Breast epithelium (tissue), 4 donors: ENCODE data around the gene SPRED2. TPM values are rescaled to one million over a fixed set of nuclear protein-coding genes. Genes with fewer than 3 reads are reported as not detected.

Experiments used
- DNase-seq, 2 donors: peaks; one replicate each; pipeline ENCODE4 v3.0.0-alpha.2; 2019; ENCODE audit warnings: low spot score in 2 of 2
- H3K27ac ChIP-seq, 2 donors: fragments of 200-600 bp; sonication (generic) in 1 of 2; one replicate each; pipeline ENCODE4 v1.5.1; 2016 to 2019; ENCODE audit warnings: mild to moderate bottlenecking in 1 of 2
- H3K27me3 ChIP-seq, 2 donors: fragments of 200-600 bp; sonication (generic) in 1 of 2; one replicate each; pipeline versions ENCODE4 v1.5.1 to v1.6.0; 2017 to 2019; ENCODE audit warnings: control low read depth in 1 of 2, mild to moderate bottlenecking in 1 of 2
- H3K36me3 ChIP-seq: fragments of 200-600 bp; one replicate; pipeline ENCODE4 v1.5.1; 2019
- H3K4me1 ChIP-seq, 2 donors: fragments of 200-600 bp; sonication (generic); one replicate each; pipeline ENCODE4 v1.5.1; 2016 to 2019; ENCODE audit warnings: control low read depth in 1 of 2
- H3K4me3 ChIP-seq, 3 donors: fragments of 200-600 bp; sonication (generic); 1 replicate in 2 of 3; 2 replicates in 1 of 3; pipeline ENCODE4 v1.5.1; 2016 to 2019; ENCODE audit warnings: mild to moderate bottlenecking in 3 of 3, moderate library complexity in 2 of 3
- H3K9me3 ChIP-seq, 2 donors: fragments of 200-600 bp; sonication (generic) in 1 of 2; one replicate each; pipeline ENCODE4 v1.5.1; 2016 to 2019; ENCODE audit warnings: control low read depth in 1 of 2
- POLR2A ChIP-seq: fragments of 450-650 bp; IDR thresholded peaks from one replicate; pipeline ENCODE4 v1.6.1; 2016; ENCODE audit warnings: antibody characterized with exemption, mild to moderate bottlenecking, moderate library complexity
- POLR2AphosphoS5 ChIP-seq, 3 donors: sonication (generic); formaldehyde crosslinking; IDR thresholded peaks; one replicate each; pipeline ENCODE4 v1.6.1; 2017; ENCODE audit warnings: antibody characterized with exemption in 3 of 3
- intact Hi-C: fragments of 100-400 bp; cut with DNase I; formaldehyde crosslinking; loops from one replicate; pipeline ENCODE4 v1.15.1; 2023; ENCODE audit warnings: low total_unique reads
- total RNA-seq, 3 donors: library from RNA; depleted of rRNA; stranded (reverse); fragments of >200 nt; gene quantifications; one replicate each; pipeline ENCODE4 v1.1.0, GENCODE V29; 2016
- TF ChIP-seq, protein P1 (sequence below), 3 donors: fragments of 450-650 bp; IDR thresholded peaks; one replicate each; pipeline ENCODE4 v1.5.1; 2016 to 2017; ENCODE audit warnings: antibody characterized with exemption in 3 of 3, mild to moderate bottlenecking in 3 of 3, moderate library complexity in 3 of 3

SPRED2 gene
- total RNA-seq, 3 donors from 2014 or later, result 14.6 to 25.2 (median 25.2) TPM

DNA sequence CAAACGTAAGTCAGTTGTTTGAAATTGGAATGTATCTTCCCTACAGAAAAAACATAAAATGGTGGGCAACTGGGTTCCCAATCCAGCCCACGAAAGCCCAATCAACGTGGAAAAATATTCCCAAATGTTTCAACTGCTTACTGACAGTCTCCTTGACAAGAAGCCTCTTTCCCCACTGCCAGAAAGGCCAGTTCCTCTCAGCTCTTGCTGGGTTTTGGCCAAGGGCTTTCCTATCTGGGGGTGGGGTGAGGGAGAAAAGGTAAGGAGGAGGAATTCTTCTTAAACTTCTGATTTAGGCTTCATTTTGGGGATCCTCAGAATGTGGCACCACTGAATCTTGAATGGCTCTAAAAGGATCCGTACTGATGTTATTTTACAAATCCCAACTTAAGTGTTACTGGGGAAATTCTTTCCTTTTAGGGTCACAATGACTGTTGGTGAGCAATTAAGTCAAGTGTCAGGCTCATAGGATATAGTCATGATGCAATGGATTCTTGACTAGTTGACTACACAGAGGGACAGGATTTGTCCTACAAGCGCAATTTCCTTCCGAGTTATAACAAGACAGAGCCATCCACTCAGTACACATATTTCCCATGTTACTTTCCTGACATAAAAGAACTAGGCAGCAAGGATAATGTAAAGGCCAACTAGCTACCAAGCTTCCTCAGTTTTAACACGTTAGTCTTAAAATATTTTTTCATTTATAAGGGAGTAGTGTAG is 73.6 kb downstream of the SPRED2 start:
- Histone ChIP-seq H3K4me1 (peaks cover 3 to 5% of the 10 kb centered on the region in 2 donors), H3K9me3 (no peaks in the 10 kb centered on the region), H3K27ac (peak overlapping the region; percentile 5 to 68), H3K36me3 (no peaks in the 10 kb centered on the region), H3K27me3 (no peaks in the 10 kb centered on the region), H3K4me3 (no peak overlapping the region)
- TF ChIP-seq, protein P1, sequence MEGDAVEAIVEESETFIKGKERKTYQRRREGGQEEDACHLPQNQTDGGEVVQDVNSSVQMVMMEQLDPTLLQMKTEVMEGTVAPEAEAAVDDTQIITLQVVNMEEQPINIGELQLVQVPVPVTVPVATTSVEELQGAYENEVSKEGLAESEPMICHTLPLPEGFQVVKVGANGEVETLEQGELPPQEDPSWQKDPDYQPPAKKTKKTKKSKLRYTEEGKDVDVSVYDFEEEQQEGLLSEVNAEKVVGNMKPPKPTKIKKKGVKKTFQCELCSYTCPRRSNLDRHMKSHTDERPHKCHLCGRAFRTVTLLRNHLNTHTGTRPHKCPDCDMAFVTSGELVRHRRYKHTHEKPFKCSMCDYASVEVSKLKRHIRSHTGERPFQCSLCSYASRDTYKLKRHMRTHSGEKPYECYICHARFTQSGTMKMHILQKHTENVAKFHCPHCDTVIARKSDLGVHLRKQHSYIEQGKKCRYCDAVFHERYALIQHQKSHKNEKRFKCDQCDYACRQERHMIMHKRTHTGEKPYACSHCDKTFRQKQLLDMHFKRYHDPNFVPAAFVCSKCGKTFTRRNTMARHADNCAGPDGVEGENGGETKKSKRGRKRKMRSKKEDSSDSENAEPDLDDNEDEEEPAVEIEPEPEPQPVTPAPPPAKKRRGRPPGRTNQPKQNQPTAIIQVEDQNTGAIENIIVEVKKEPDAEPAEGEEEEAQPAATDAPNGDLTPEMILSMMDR (IDR thresholded peaks at IDR 0.05), result no peak
- TF ChIP-seq POLR2A (no peak), POLR2AphosphoS5 (IDR thresholded peaks at IDR 0.05) (no peak)
- intact Hi-C loops, result no loop called here
- DNase-seq, result no peak

DNA sequence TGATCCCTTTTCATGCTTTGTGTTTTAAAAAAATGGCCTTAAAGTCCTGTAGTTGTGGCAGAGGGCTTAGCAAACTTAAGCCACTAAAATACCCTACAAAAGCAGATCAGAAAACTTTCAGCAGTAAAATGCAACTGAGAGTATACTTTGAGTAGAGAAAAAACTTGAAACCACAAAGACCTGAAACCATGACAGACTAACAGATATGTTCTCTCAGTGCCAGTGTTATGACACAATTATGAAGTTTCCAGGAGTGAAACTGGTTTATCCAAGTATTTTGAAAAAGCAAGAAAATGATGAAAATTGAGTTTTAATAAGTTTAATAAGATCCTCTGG is 74.5 kb downstream of the SPRED2 start:
- no peak overlapping the region for H3K4me3 ChIP-seq
- TF ChIP-seq, protein P1 (IDR thresholded peaks at IDR 0.05), result no peak
- TF ChIP-seq POLR2AphosphoS5 (IDR thresholded peaks at IDR 0.05), result no peak
- TF ChIP-seq POLR2A, result no peak
- no peaks in the 10 kb centered on the region for H3K36me3 ChIP-seq
- H3K27ac ChIP-seq, result peak overlapping the region; percentile 12 to 68
- H3K9me3 ChIP-seq, result no peaks in the 10 kb centered on the region
- H3K4me1 ChIP-seq, result peaks cover 3 to 5% of the 10 kb centered on the region in 2 donors
- no peak for DNase-seq
- H3K27me3 ChIP-seq, result no peaks in the 10 kb centered on the region
- intact Hi-C loops, result no loop called here

DNA sequence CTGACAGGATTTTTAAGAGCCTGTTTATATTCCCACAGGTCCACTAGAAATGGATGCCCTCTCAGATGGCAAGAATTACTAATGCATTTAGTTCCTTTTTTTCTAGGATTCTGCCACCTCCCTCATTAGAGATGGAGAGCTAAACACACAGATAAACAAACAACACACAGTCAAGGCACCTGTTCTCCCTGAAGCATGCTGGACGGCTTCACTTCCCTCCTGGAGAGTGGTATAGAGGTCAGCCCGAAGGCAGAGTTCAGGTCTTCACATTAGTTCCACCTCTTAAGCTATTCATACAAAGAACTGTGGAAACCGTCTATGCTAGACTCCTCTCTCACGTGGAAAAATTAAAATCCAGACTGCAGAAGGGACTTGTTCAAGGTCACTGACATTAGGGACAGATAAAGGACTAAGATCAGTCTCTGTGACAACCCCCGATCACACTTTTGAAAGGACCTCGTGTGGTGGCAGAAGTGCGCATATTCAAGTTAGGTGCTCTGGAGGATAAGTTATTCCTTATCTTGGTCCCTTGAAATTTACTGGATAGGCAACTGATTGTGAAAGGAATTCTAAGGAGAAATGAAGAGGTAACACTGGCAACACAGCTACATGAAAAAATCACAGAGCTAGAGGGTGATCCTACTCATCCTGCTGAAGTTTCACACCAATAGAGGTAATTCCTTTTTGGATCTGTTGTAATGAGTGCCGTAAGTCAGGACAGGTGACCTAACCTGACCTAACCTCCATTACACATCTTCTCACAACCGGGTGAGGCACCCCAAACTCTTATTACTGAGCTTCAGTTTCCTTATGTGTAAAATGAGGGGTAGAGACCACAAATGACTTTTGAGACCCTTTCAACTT is 75.1 kb downstream of the SPRED2 start:
- intact Hi-C loops, result no loop called here
- peak overlapping the region; percentile 12 to 68 for H3K27ac ChIP-seq
- no peak for DNase-seq

DNA sequence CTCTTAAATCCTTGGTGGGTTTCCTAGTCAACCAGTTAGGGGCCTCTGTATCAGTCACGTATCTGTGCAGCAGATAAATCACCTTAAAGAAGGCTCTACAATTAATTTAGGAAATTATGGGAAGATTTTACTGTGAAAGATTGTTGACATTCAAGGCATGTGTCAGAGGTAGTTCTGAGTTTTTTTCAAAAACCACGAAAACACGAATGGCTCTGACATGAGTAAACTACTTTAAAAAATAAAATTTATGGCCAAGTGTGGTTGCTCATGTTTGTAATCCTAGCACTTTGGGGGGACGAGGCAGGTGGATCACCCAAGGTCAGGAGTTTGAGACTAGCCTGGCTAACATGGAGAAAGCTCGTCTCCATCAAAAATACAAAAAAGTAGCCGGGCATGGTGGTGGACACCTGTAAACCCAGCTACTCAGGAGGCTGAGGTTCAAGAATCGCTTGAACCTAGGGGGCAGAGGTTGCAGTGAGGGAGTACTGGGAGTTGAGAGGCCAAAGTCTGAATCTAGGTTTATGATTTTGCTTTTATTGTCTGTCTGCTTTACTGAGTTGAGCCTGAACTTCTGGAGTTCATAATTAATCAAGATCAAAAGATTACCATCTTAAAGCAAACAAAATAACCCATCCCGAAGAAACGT is 77.1 kb downstream of the SPRED2 start:
- intact Hi-C loops, result no loop called here
- DNase-seq, result no peak
- H3K9me3 ChIP-seq, result no peaks in the 10 kb centered on the region
- H3K4me1 ChIP-seq, result peaks cover 0 to 5% of the 10 kb centered on the region in 2 donors
- TF ChIP-seq POLR2A (no peak), POLR2AphosphoS5 (IDR thresholded peaks at IDR 0.05) (no peak)
- TF ChIP-seq, protein P1 (IDR thresholded peaks at IDR 0.05), result no peak
- H3K27me3 ChIP-seq, result no peaks in the 10 kb centered on the region
- H3K27ac ChIP-seq, result peak overlapping the region; percentile 13 to 18
- no peak overlapping the region for H3K4me3 ChIP-seq
- no peaks in the 10 kb centered on the region for H3K36me3 ChIP-seq

More for the DNA sequence above, 75.1 kb downstream of the SPRED2 start:
- peaks cover 3 to 5% of the 10 kb centered on the region in 2 donors for H3K4me1 ChIP-seq
- H3K27me3 ChIP-seq, result no peaks in the 10 kb centered on the region
- H3K4me3 ChIP-seq, result no peak overlapping the region
- no peak for TF ChIP-seq POLR2AphosphoS5 (IDR thresholded peaks at IDR 0.05)
- TF ChIP-seq, protein P1 (IDR thresholded peaks at IDR 0.05), result no peak
- TF ChIP-seq POLR2A, result no peak
- no peaks in the 10 kb centered on the region for H3K36me3 ChIP-seq
- H3K9me3 ChIP-seq, result no peaks in the 10 kb centered on the region
